ENCODE data around the gene SLC25A40.

The SLC25A40 gene

DNA sequence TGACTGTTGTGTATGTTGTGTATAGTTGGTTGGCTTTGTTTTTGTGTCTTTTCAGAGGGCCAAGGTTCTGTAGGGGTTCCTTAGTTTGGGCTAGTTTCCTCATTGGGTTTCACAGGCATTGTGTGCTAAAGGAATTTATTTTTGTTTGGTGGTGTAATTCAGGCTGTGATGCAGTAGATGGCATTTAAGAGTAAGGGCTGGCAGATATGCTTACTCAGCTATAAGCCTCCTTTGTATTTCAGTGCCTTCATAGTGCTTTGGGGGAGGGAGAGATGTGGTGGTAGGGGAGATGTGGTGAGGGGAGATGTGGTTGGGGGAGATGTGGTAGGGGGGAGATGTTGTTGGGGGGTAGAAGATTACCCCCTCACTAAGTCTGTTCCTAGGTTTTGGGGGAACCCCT is 91.7 kb downstream of the SLC25A40 start:
- DNase-seq (ENCODE audit: low read depth), result no peak

Measured in HS-27A (cell line).